Middle frontal gyrus (tissue), 1 donor: ENCODE results near the gene CNOT3.

Experiments used
- DNase-seq: peaks from one replicate; pipeline ENCODE4 v3.0.0-alpha.2; 2015; ENCODE audit warnings: low spot score; ENCODE audit errors: extremely low spot score

Gene CNOT3

GRCh38 chr19:54149021-54149812 is 11.7 kb downstream of the CNOT3 start:
- DNase-seq: no peak

GRCh38 chr19:54151362-54152035 is 13.9 kb downstream of the CNOT3 start:
- DNase-seq: no peak

GRCh38 chr19:54152267-54152666 is 14.7 kb downstream of the CNOT3 start:
- DNase-seq: no peak

GRCh38 chr19:54152878-54153524 is 15.4 kb downstream of the CNOT3 start:
- no peak for DNase-seq

GRCh38 chr19:54153731-54154326 is 16.3 kb downstream of the CNOT3 start:
- DNase-seq: no peak

GRCh38 chr19:54154603-54155345 is 17.2 kb downstream of the CNOT3 start:
- DNase-seq: no peak

GRCh38 chr19:54155694-54156093 is 18.1 kb downstream of the CNOT3 start:
- no peak for DNase-seq

- no peak for DNase-seq
These were observed 18.9 kb downstream of the CNOT3 start for GRCh38 chr19:54156490-54156889.

- DNase-seq: no peak
These were observed 19.4 kb downstream of the CNOT3 start for GRCh38 chr19:54156953-54157352.

- DNase-seq: peak; percentile 4
These were observed 21.3 kb downstream of the CNOT3 start for GRCh38 chr19:54158812-54159351.

- peak; percentile 100 for DNase-seq
These were observed 22.0 kb downstream of the CNOT3 start, which contains the start of gene LENG1 for GRCh38 chr19:54159352-54160181. TSS of gene LENG1 (minus strand) at chr19:54159721. CDS start at chr19:54159695, 26 bp downstream.

GRCh38 chr19:54160182-54160811 is 22.7 kb downstream of the CNOT3 start:
- peak; percentile 15 for DNase-seq

GRCh38 chr19:54160854-54161253 is 23.3 kb downstream of the CNOT3 start:
- DNase-seq: no peak

- peak; percentile 4 for DNase-seq
These were observed 24.8 kb downstream of the CNOT3 start for GRCh38 chr19:54162241-54162805.

GRCh38 chr19:54162884-54163283 is 25.3 kb downstream of the CNOT3 start:
- no peak for DNase-seq

GRCh38 chr19:54164369-54165068 is 27.0 kb downstream of the CNOT3 start:
- no peak for DNase-seq

GRCh38 chr19:54165222-54165621 is 27.7 kb downstream of the CNOT3 start:
- DNase-seq: no peak

GRCh38 chr19:54168174-54168917 is 30.8 kb downstream of the CNOT3 start:
- peak; percentile 60 for DNase-seq
